Mesenchymal stem cell (in vitro differentiated cells and primary cell): ENCODE results near the gene CDK5RAP2.

Experiments used
- DNase-seq: peaks from one replicate; pipeline ENCODE4 v3.0.0-alpha.2; 2013
- H2AFZ ChIP-seq: one replicate; pipeline ENCODE4 v1.6.1; 2013; ENCODE audit warnings: low read depth, mild to moderate bottlenecking, control low read depth, inconsistent platforms, low read length, moderate library complexity
- H2AK5ac ChIP-seq: 2 replicates; pipeline ENCODE4 v1.6.1; 2013; ENCODE audit warnings: low read length, moderate library complexity, mild to moderate bottlenecking, inconsistent platforms; ENCODE audit not compliant: severe bottlenecking
- H2BK120ac ChIP-seq: one replicate; pipeline ENCODE4 v1.6.1; 2013; ENCODE audit warnings: low read depth, mild to moderate bottlenecking, inconsistent platforms, low read length, moderate library complexity
- H2BK12ac ChIP-seq, 2 experiments: one replicate each; pipeline ENCODE4 v1.6.1; 2013; ENCODE audit warnings: inconsistent platforms in 2 of 2, low read length in 2 of 2, mild to moderate bottlenecking in 2 of 2, moderate library complexity in 2 of 2, control low read depth in 1 of 2
- H2BK15ac ChIP-seq: one replicate; pipeline ENCODE4 v1.6.1; 2013; ENCODE audit warnings: mild to moderate bottlenecking, low read depth, inconsistent platforms; ENCODE audit not compliant: poor library complexity, severe bottlenecking
- H2BK5ac ChIP-seq: 2 replicates; pipeline ENCODE4 v1.6.1; 2013; ENCODE audit warnings: low read depth, mild to moderate bottlenecking, low read length, control low read depth, inconsistent platforms; ENCODE audit not compliant: poor library complexity, severe bottlenecking
- H3K14ac ChIP-seq, 2 experiments: one replicate each; pipeline ENCODE4 v1.6.1; 2013; ENCODE audit warnings: inconsistent platforms in 2 of 2, low read length in 2 of 2, control low read depth in 1 of 2, mild to moderate bottlenecking in 1 of 2, moderate library complexity in 1 of 2
- H3K18ac ChIP-seq, 2 experiments: one replicate each; pipeline ENCODE4 v1.6.1; 2013; ENCODE audit warnings: inconsistent platforms in 2 of 2, low read length in 2 of 2, control low read depth in 1 of 2, low read depth in 1 of 2, mild to moderate bottlenecking in 1 of 2
- H3K23ac ChIP-seq, 2 experiments: one replicate each; pipeline ENCODE4 v1.6.1; 2013; ENCODE audit warnings: inconsistent platforms in 2 of 2, low read length in 2 of 2, mild to moderate bottlenecking in 2 of 2, moderate library complexity in 2 of 2, control low read depth in 1 of 2
- H3K27ac ChIP-seq: 2 replicates; pipeline ENCODE4 v1.5.1; 2013; ENCODE audit warnings: mild to moderate bottlenecking, moderate library complexity, low read length, control low read depth, inconsistent platforms; ENCODE audit not compliant: poor library complexity, severe bottlenecking
- H3K27me3 ChIP-seq, 2 experiments: 2 replicates each; pipeline versions ENCODE4 v1.6.1 to v1.7.0; 2013; ENCODE audit warnings: low read length in 2 of 2, mild to moderate bottlenecking in 2 of 2, moderate library complexity in 2 of 2, control low read depth in 1 of 2, inconsistent platforms in 1 of 2; ENCODE audit not compliant: control insufficient read depth in 1 of 2, insufficient read depth in 1 of 2
- H3K36me3 ChIP-seq, 2 experiments: 2 replicates each; pipeline versions ENCODE4 v1.6.1 to v1.7.0; 2013; ENCODE audit warnings: low read length in 2 of 2, control low read depth in 1 of 2, inconsistent platforms in 1 of 2, low read depth in 1 of 2, mild to moderate bottlenecking in 1 of 2; ENCODE audit not compliant: insufficient read depth in 2 of 2, control insufficient read depth in 1 of 2
- H3K4ac ChIP-seq, 2 experiments: one replicate each; pipeline ENCODE4 v1.6.1; 2013; ENCODE audit warnings: inconsistent platforms in 2 of 2, low read length in 2 of 2, mild to moderate bottlenecking in 2 of 2, moderate library complexity in 2 of 2, control low read depth in 1 of 2, low read depth in 1 of 2
- H3K4me1 ChIP-seq: 2 replicates; pipeline ENCODE4 v1.6.1; 2013; ENCODE audit warnings: low read depth, low read length, control low read depth; ENCODE audit not compliant: control insufficient read depth, insufficient read depth
- H3K4me2 ChIP-seq: 2 replicates; pipeline ENCODE4 v1.6.1; 2013; ENCODE audit warnings: low read length, mild to moderate bottlenecking, inconsistent platforms; ENCODE audit not compliant: poor library complexity, severe bottlenecking
- H3K4me3 ChIP-seq, 2 experiments: 2 replicates each; pipeline versions ENCODE4 v1.5.1 to v1.7.0; 2013; ENCODE audit warnings: low read length in 2 of 2, mild to moderate bottlenecking in 2 of 2, control low read depth in 1 of 2, low read depth in 1 of 2; ENCODE audit not compliant: insufficient read depth in 1 of 2
- H3K79me1 ChIP-seq: replicated peaks from 2 replicates; pipeline ENCODE4 v1.6.1; 2013; ENCODE audit warnings: mild to moderate bottlenecking, control low read depth, low read length, inconsistent platforms; ENCODE audit not compliant: poor library complexity, severe bottlenecking
- H3K9ac ChIP-seq: 2 replicates; pipeline ENCODE4 v1.7.0; 2013; ENCODE audit warnings: mild to moderate bottlenecking, low read length, moderate library complexity
- H3K9me3 ChIP-seq: 2 replicates; pipeline ENCODE4 v1.7.0; 2013; ENCODE audit warnings: mild to moderate bottlenecking, low read length; ENCODE audit not compliant: control insufficient read depth
- H4K8ac ChIP-seq: one replicate; pipeline ENCODE4 v1.6.1; 2013; ENCODE audit warnings: inconsistent platforms, mild to moderate bottlenecking, low read length, moderate library complexity
- H4K91ac ChIP-seq: one replicate; pipeline ENCODE4 v1.6.1; 2013; ENCODE audit warnings: mild to moderate bottlenecking, low read length, inconsistent platforms
- WGBS: methylation state at CpG from one replicate; pipeline ENCODE4 v1.1.7; 2013; ENCODE audit warnings: mixed read lengths; 5-methylcytosine and 5-hydroxymethylcytosine counted together

The CDK5RAP2 gene

GRCh38 chr9:120524863-120525262 lies 55.1 kb downstream of the CDK5RAP2 start:
- H2BK5ac ChIP-seq = no peak overlapping the region
- peaks cover 9% of the 10 kb centered on the region for H3K79me1 ChIP-seq
- no peak overlapping the region for H2BK15ac ChIP-seq
- no peak overlapping the region for H3K23ac ChIP-seq
- H3K4me3 ChIP-seq = no peak overlapping the region
- no peak overlapping the region for H4K91ac ChIP-seq
- no peaks in the 10 kb centered on the region for H3K27me3 ChIP-seq
- no peak overlapping the region for H3K14ac ChIP-seq
- H3K4me2 ChIP-seq = no peak overlapping the region
- no peak overlapping the region for H3K27ac ChIP-seq
- H2BK120ac ChIP-seq = no peak overlapping the region
- no peak overlapping the region for H3K4ac ChIP-seq
- no peak overlapping the region for H2AK5ac ChIP-seq
- no peak overlapping the region for H2BK12ac ChIP-seq
- WGBS = 94% methylated on average over 3 of the region's 3 CpGs
- no peak overlapping the region for H4K8ac ChIP-seq
- no peaks in the 10 kb centered on the region for H3K9me3 ChIP-seq
- no peak overlapping the region for H2AFZ ChIP-seq
- H3K36me3 ChIP-seq = peaks cover 33 to 76% of the 10 kb centered on the region in 2 experiments
- no peaks in the 10 kb centered on the region for H3K4me1 ChIP-seq
- H3K18ac ChIP-seq = no peak overlapping the region
- DNase-seq = no peak
- no peak overlapping the region for H3K9ac ChIP-seq

GRCh38 chr9:120524038-120524437 lies 55.9 kb downstream of the CDK5RAP2 start:
- no peak overlapping the region for H3K4me2 ChIP-seq
- H3K9me3 ChIP-seq = no peaks in the 10 kb centered on the region
- WGBS = 98% methylated on average over 3 of the region's 3 CpGs
- H4K91ac ChIP-seq = no peak overlapping the region
- H3K18ac ChIP-seq = no peak overlapping the region
- DNase-seq = no peak
- H2BK12ac ChIP-seq = no peak overlapping the region
- no peak overlapping the region for H2BK120ac ChIP-seq
- H3K4me3 ChIP-seq = no peak overlapping the region
- H3K36me3 ChIP-seq = peaks cover 29 to 67% of the 10 kb centered on the region in 2 experiments
- H4K8ac ChIP-seq = no peak overlapping the region
- H2BK15ac ChIP-seq = no peak overlapping the region
- H2AFZ ChIP-seq = no peak overlapping the region
- no peak overlapping the region for H3K4ac ChIP-seq
- no peak overlapping the region for H3K27ac ChIP-seq
- peaks cover 7% of the 10 kb centered on the region for H3K79me1 ChIP-seq
- no peak overlapping the region for H3K23ac ChIP-seq
- no peak overlapping the region for H3K9ac ChIP-seq
- H3K4me1 ChIP-seq = no peaks in the 10 kb centered on the region
- H3K14ac ChIP-seq = no peak overlapping the region
- H2AK5ac ChIP-seq = no peak overlapping the region
- H3K27me3 ChIP-seq = no peaks in the 10 kb centered on the region
- no peak overlapping the region for H2BK5ac ChIP-seq

DNA sequence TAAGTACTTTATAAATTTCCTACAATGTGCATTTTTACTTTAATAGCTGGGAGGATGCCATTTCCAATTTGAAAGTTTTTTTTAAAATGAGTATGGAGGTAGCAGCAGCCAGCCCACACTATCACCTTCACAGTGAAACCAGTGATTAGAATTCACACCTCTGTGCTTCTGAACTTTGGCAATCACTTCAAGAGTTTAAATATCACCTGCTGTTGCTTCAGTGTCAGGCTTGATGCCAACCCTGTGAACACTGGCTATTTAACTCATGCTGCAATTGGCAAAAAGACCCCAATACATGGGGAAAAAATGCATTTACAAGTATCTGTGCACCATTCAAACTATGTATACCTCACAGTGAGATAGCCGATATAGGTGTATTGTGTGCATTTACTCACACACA lies 57.4 kb downstream of the CDK5RAP2 start:
- no peak overlapping the region for H2BK5ac ChIP-seq
- no peak overlapping the region for H3K9ac ChIP-seq
- H3K4me1 ChIP-seq = no peaks in the 10 kb centered on the region
- no peak for DNase-seq
- no peak overlapping the region for H4K8ac ChIP-seq
- H3K23ac ChIP-seq = no peak overlapping the region
- H3K14ac ChIP-seq = no peak overlapping the region
- no peak overlapping the region for H4K91ac ChIP-seq
- H3K4me3 ChIP-seq = no peak overlapping the region
- H3K27ac ChIP-seq = no peak overlapping the region
- no peak overlapping the region for H3K4ac ChIP-seq
- peaks cover 6% of the 10 kb centered on the region for H3K79me1 ChIP-seq
- no peak overlapping the region for H3K18ac ChIP-seq
- H3K4me2 ChIP-seq = no peak overlapping the region
- no peak overlapping the region for H2AFZ ChIP-seq
- H2BK120ac ChIP-seq = no peak overlapping the region
- H2BK12ac ChIP-seq = no peak overlapping the region
- no peaks in the 10 kb centered on the region for H3K27me3 ChIP-seq
- H3K9me3 ChIP-seq = no peaks in the 10 kb centered on the region
- H2AK5ac ChIP-seq = no peak overlapping the region
- 100% methylated on average over 1 of the region's 1 CpG for WGBS
- H3K36me3 ChIP-seq = peaks cover 26 to 63% of the 10 kb centered on the region in 2 experiments
- H2BK15ac ChIP-seq = no peak overlapping the region

GRCh38 chr9:120522032-120522431 lies 57.9 kb downstream of the CDK5RAP2 start:
- no peak overlapping the region for H4K8ac ChIP-seq
- H2BK120ac ChIP-seq = no peak overlapping the region
- no peak overlapping the region for H2AFZ ChIP-seq
- H3K27ac ChIP-seq = no peak overlapping the region
- H3K27me3 ChIP-seq = no peaks in the 10 kb centered on the region
- no peaks in the 10 kb centered on the region for H3K4me1 ChIP-seq
- H3K4me3 ChIP-seq = no peak overlapping the region
- no peak overlapping the region for H2AK5ac ChIP-seq
- H3K36me3 ChIP-seq = peaks cover 24 to 65% of the 10 kb centered on the region in 2 experiments
- H2BK12ac ChIP-seq = no peak overlapping the region
- no peak overlapping the region for H2BK5ac ChIP-seq
- no peak overlapping the region for H3K9ac ChIP-seq
- no peak overlapping the region for H3K18ac ChIP-seq
- no peak overlapping the region for H3K14ac ChIP-seq
- H2BK15ac ChIP-seq = no peak overlapping the region
- no peaks in the 10 kb centered on the region for H3K9me3 ChIP-seq
- H3K4me2 ChIP-seq = no peak overlapping the region
- no peak overlapping the region for H4K91ac ChIP-seq
- no peak for DNase-seq
- H3K4ac ChIP-seq = no peak overlapping the region
- no peak overlapping the region for H3K23ac ChIP-seq
- H3K79me1 ChIP-seq = peaks cover 8% of the 10 kb centered on the region
